Activated T-cell treated with anti-CD3 and anti-CD28 coated beads for 1 hour (primary cell): ENCODE data around the gene CEACAM20.
A peak's percentile ranks its signal among the peaks of the same experiment; 100 is the strongest.
"Not testable (repeated sequence)": the region's sequence is repeated elsewhere in the genome, so short reads cannot be mapped to it uniquely, and the experiment has no call there.

ENCODE experiments used
- DNase-seq: peaks from one replicate; pipeline ENCODE4 v3.0.0-alpha.2; 2020; ENCODE audit warnings: low read depth

The CEACAM20 gene

GRCh38 chr19:44529536-44529935 lies at the start of gene CEACAM20:
Gene CEACAM20 (minus strand): TSS chr19:44529675. CDS start chr19:44529509, 166 bp downstream.
- no peak for DNase-seq

- DNase-seq: no peak
Observed at GRCh38 chr19:44577566-44577874, 48.0 kb upstream of the CEACAM20 start.

- no peak for DNase-seq
Observed at GRCh38 chr19:44576843-44577565, 47.5 kb upstream of the CEACAM20 start.

- no peak for DNase-seq
Observed at GRCh38 chr19:44575116-44575700, 45.7 kb upstream of the CEACAM20 start.

GRCh38 chr19:44574186-44574950 lies 44.9 kb upstream of the CEACAM20 start:
- no peak for DNase-seq

GRCh38 chr19:44573627-44574026 lies 44.2 kb upstream of the CEACAM20 start:
- no peak for DNase-seq

- no peak for DNase-seq
Observed at GRCh38 chr19:44573183-44573582, 43.7 kb upstream of the CEACAM20 start.

GRCh38 chr19:44572581-44572900 lies 43.1 kb upstream of the CEACAM20 start:
- DNase-seq: no peak

GRCh38 chr19:44571830-44572580 lies 42.5 kb upstream of the CEACAM20 start:
- DNase-seq: no peak

GRCh38 chr19:44570984-44571684 lies 41.7 kb upstream of the CEACAM20 start:
- peak; percentile 18 for DNase-seq

- no peak for DNase-seq
Observed at GRCh38 chr19:44570603-44570983, 41.1 kb upstream of the CEACAM20 start.

GRCh38 chr19:44567745-44568144 lies 38.3 kb upstream of the CEACAM20 start:
- no peak for DNase-seq

- DNase-seq: no peak
Observed at GRCh38 chr19:44566984-44567383, 37.5 kb upstream of the CEACAM20 start.

- not testable (repeated sequence) for DNase-seq
Observed at GRCh38 chr19:44563086-44563655, 33.7 kb upstream of the CEACAM20 start.

- DNase-seq: no peak
Observed at GRCh38 chr19:44557933-44558332, 28.5 kb upstream of the CEACAM20 start.

GRCh38 chr19:44554641-44555246 lies 25.3 kb upstream of the CEACAM20 start:
- no peak for DNase-seq

- no peak for DNase-seq
Observed at GRCh38 chr19:44553478-44554171, 24.1 kb upstream of the CEACAM20 start.

- no peak for DNase-seq
Observed at GRCh38 chr19:44552324-44552723, 22.8 kb upstream of the CEACAM20 start.

GRCh38 chr19:44551850-44552249 lies 22.4 kb upstream of the CEACAM20 start:
- no peak for DNase-seq

- DNase-seq: not testable (repeated sequence)
Observed at GRCh38 chr19:44550976-44551375, 21.5 kb upstream of the CEACAM20 start.

GRCh38 chr19:44549507-44549906 lies 20.0 kb upstream of the CEACAM20 start:
- no peak for DNase-seq
